Liver (tissue), 9 donors: ENCODE results near the gene FUOM. TPM values are rescaled to one million over a fixed set of nuclear protein-coding genes. Genes with fewer than 3 reads are reported as not detected.

Source experiments
- DNase-seq: peaks from one replicate; pipeline ENCODE4 v3.0.0-alpha.2; 2017; ENCODE audit warnings: low spot score
- H3K27ac ChIP-seq, 2 donors: one replicate each; pipeline ENCODE4 v1.7.0; 2013; ENCODE audit warnings: inconsistent platforms in 2 of 2, low read length in 2 of 2, control low read depth in 1 of 2, low read depth in 1 of 2, mild to moderate bottlenecking in 1 of 2
- H3K27me3 ChIP-seq, 4 donors: one replicate each; pipeline versions ENCODE4 v1.6.1 to v1.7.0; 2013; ENCODE audit warnings: low read length in 3 of 4, inconsistent platforms in 1 of 4, mild to moderate bottlenecking in 1 of 4, moderate library complexity in 1 of 4; ENCODE audit not compliant: control insufficient read depth in 4 of 4, insufficient read depth in 4 of 4
- H3K36me3 ChIP-seq, 4 donors: one replicate each; pipeline versions ENCODE4 v1.6.1 to v1.7.0; 2013; ENCODE audit warnings: low read length in 3 of 4, mild to moderate bottlenecking in 3 of 4, low read depth in 1 of 4, moderate library complexity in 1 of 4; ENCODE audit not compliant: control insufficient read depth in 4 of 4, insufficient read depth in 3 of 4
- H3K4me1 ChIP-seq, 4 donors: one replicate each; pipeline versions ENCODE4 v1.6.1 to v1.7.0; 2013; ENCODE audit warnings: low read length in 3 of 4, mild to moderate bottlenecking in 3 of 4, moderate library complexity in 1 of 4; ENCODE audit not compliant: control insufficient read depth in 4 of 4, insufficient read depth in 4 of 4
- H3K4me3 ChIP-seq, 3 donors: one replicate each; pipeline versions ENCODE4 v1.6.1 to v1.7.0; 2013; ENCODE audit warnings: low read length in 3 of 3, control low read depth in 1 of 3, low read depth in 1 of 3, mild to moderate bottlenecking in 1 of 3
- H3K9ac ChIP-seq, 2 donors: one replicate each; pipeline ENCODE4 v1.7.0; 2013; ENCODE audit warnings: low read length in 2 of 2, mild to moderate bottlenecking in 2 of 2, moderate library complexity in 2 of 2, control low read depth in 1 of 2, low read depth in 1 of 2
- H3K9me3 ChIP-seq, 4 donors: one replicate each; pipeline versions ENCODE4 v1.6.1 to v1.7.0; 2013; ENCODE audit warnings: low read length in 3 of 4; ENCODE audit not compliant: control insufficient read depth in 4 of 4
- CTCF ChIP-seq: fragments of 150-350 bp; IDR thresholded peaks from 2 replicates; pipeline ENCODE4 v1.5.1; 2017; ENCODE audit warnings: improper control_type of control experiment, low read depth, low read length; ENCODE audit not compliant: missing input control
- EGR1 ChIP-seq, 2 donors: IDR thresholded peaks; 2 replicates each; pipeline ENCODE4 v1.6.1; 2016 to 2018; ENCODE audit warnings: antibody characterized with exemption in 2 of 2, low read depth in 2 of 2
- FOXA2 ChIP-seq: IDR thresholded peaks from 2 replicates; pipeline ENCODE4 v1.6.1; 2016; ENCODE audit warnings: antibody characterized with exemption
- GABPA ChIP-seq, 2 donors: IDR thresholded peaks in 1 of 2; conservative IDR thresholded peaks in 1 of 2; 2 replicates each; pipeline ENCODE4 v1.6.1; 2016; ENCODE audit warnings: antibody characterized with exemption in 2 of 2, mild to moderate bottlenecking in 1 of 2, moderate library complexity in 1 of 2
- HNF4A ChIP-seq, 2 donors: conservative IDR thresholded peaks; 2 replicates each; pipeline ENCODE4 v1.6.1; 2016; ENCODE audit warnings: antibody characterized with exemption in 2 of 2, mild to moderate bottlenecking in 2 of 2
- HNF4G ChIP-seq: IDR thresholded peaks from 2 replicates; pipeline ENCODE4 v1.6.1; 2016; ENCODE audit warnings: antibody characterized with exemption
- JUND ChIP-seq, 2 donors: IDR thresholded peaks; 2 replicates each; pipeline ENCODE4 v1.6.1; 2016; ENCODE audit warnings: antibody characterized with exemption in 2 of 2
- RAD21 ChIP-seq, 2 donors: IDR thresholded peaks; 2 replicates each; pipeline ENCODE4 v1.6.1; 2016; ENCODE audit warnings: antibody characterized with exemption in 2 of 2, mild to moderate bottlenecking in 2 of 2
- RXRA ChIP-seq, 2 donors: IDR thresholded peaks; 2 replicates each; pipeline ENCODE4 v1.6.1; 2017 to 2018; ENCODE audit warnings: antibody characterized with exemption in 2 of 2, mild to moderate bottlenecking in 1 of 2
- YY1 ChIP-seq: IDR thresholded peaks from 2 replicates; pipeline ENCODE4 v1.6.1; 2016; ENCODE audit warnings: antibody characterized with exemption, mild to moderate bottlenecking
- ZBTB33 ChIP-seq: IDR thresholded peaks from 2 replicates; pipeline ENCODE4 v1.6.1; 2016; ENCODE audit warnings: antibody characterized with exemption
- WGBS: extraction: QIAGEN DNeasy Blood & Tissue Kit; methylation state at CpG from one replicate; pipeline ENCODE4 v1.1.7; 2013; 5-methylcytosine and 5-hydroxymethylcytosine counted together
- polyA plus RNA-seq, 2 donors: library from polyadenylated mRNA; stranded (reverse) in 1 of 2; unstranded in 1 of 2; fragments of 200-250 nt in 1 of 2; fragments of >200 nt in 1 of 2; fragmentation: Nextera tagmentation in 1 of 2; extraction: Ambion mirVana in 1 of 2; gene quantifications; one replicate each; pipeline versions ENCODE4 v1.2.1 to v1.2.3, GENCODE V29; 2013 to 2015
- total RNA-seq, 2 donors: library from RNA; depleted of rRNA; stranded (reverse); fragments of >200 nt; gene quantifications; one replicate each; pipeline ENCODE4 v1.2.3, GENCODE V29; 2014
- TF ChIP-seq, protein P1 (sequence below): IDR thresholded peaks from 2 replicates; pipeline ENCODE4 v1.6.1; 2016; ENCODE audit warnings: antibody characterized with exemption
- TF ChIP-seq, protein P2 (sequence below): IDR thresholded peaks from 2 replicates; pipeline ENCODE4 v1.6.1; 2016; ENCODE audit warnings: antibody characterized with exemption, mild to moderate bottlenecking
- donor health status: healthy.
- donor health status: healthy.
- donor health status: healthy.
- donor health status: healthy.
- donor health status: healthy.

FUOM gene
- total and polyA plus RNA-seq, 4 donors, result 24.3 to 194 (median 96.0) TPM

DNA sequence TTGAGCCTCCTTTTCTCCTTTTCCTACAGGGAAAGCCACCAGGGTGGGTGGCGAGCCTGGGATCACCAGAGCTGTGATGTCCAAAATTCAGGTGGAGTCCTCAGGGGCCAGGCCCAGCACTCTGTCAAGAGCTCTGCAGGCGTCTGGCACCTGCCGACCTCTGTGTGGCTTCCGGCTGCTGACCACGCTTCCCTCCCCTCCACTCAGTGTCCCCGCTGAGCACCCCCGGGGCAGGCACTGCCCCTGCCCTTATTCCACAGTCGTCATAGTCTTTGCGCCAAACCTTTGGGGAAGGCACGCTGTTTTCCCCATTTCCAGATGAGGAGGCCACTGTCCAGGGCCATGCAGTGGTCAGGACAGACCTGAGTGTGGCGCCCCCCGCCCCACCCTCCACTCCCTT is 43.7 kb upstream of the FUOM start:
- TF ChIP-seq CTCF, result no peak
- no peak for TF ChIP-seq JUND (IDR thresholded peaks at IDR 0.05)
- TF ChIP-seq EGR1 (IDR thresholded peaks at IDR 0.05; ENCODE audit: low read depth in 2 of 2), result no peak
- TF ChIP-seq HNF4A (conservative IDR thresholded peaks at IDR 0.05), result no peak
- no peak for TF ChIP-seq YY1
- no peak for TF ChIP-seq GABPA (IDR thresholded peaks at IDR 0.05 in 1 of 2, conservative IDR thresholded peaks at IDR 0.05 in 1 of 2)
- 97% methylated on average over 12 of the region's 12 CpGs for WGBS
- Histone ChIP-seq H3K9me3 (no peaks in the 10 kb centered on the region), H3K27ac (no peak overlapping the region), H3K36me3 (peaks cover 6 to 45% (median 26%) of the 10 kb centered on the region in 4 donors), H3K27me3 (no peaks in the 10 kb centered on the region), H3K4me3 (no peak overlapping the region), H3K4me1 (no peaks in the 10 kb centered on the region), H3K9ac (no peak overlapping the region)
- DNase-seq, result no peak

GRCh38 chr10:133400624-133401424 is 43.0 kb upstream of the FUOM start:
- Histone ChIP-seq H3K9me3 (no peaks in the 10 kb centered on the region), H3K9ac (no peak overlapping the region), H3K4me3 (no peak overlapping the region), H3K27me3 (no peaks in the 10 kb centered on the region), H3K4me1 (no peaks in the 10 kb centered on the region), H3K27ac (no peak overlapping the region), H3K36me3 (peaks cover 9 to 47% (median 29%) of the 10 kb centered on the region in 4 donors)
- TF ChIP-seq ZBTB33 (no peak), FOXA2 (no peak), HNF4G (no peak), RAD21 (IDR thresholded peaks at IDR 0.05) (no peak), GABPA (IDR thresholded peaks at IDR 0.05 in 1 of 2, conservative IDR thresholded peaks at IDR 0.05 in 1 of 2) (no peak), JUND (IDR thresholded peaks at IDR 0.05) (no peak), YY1 (no peak), RXRA (IDR thresholded peaks at IDR 0.05) (no peak), EGR1 (IDR thresholded peaks at IDR 0.05; ENCODE audit: low read depth in 2 of 2) (no peak)
- TF ChIP-seq, protein P1, sequence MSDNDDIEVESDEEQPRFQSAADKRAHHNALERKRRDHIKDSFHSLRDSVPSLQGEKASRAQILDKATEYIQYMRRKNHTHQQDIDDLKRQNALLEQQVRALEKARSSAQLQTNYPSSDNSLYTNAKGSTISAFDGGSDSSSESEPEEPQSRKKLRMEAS, result no peak
- TF ChIP-seq, protein P2, sequence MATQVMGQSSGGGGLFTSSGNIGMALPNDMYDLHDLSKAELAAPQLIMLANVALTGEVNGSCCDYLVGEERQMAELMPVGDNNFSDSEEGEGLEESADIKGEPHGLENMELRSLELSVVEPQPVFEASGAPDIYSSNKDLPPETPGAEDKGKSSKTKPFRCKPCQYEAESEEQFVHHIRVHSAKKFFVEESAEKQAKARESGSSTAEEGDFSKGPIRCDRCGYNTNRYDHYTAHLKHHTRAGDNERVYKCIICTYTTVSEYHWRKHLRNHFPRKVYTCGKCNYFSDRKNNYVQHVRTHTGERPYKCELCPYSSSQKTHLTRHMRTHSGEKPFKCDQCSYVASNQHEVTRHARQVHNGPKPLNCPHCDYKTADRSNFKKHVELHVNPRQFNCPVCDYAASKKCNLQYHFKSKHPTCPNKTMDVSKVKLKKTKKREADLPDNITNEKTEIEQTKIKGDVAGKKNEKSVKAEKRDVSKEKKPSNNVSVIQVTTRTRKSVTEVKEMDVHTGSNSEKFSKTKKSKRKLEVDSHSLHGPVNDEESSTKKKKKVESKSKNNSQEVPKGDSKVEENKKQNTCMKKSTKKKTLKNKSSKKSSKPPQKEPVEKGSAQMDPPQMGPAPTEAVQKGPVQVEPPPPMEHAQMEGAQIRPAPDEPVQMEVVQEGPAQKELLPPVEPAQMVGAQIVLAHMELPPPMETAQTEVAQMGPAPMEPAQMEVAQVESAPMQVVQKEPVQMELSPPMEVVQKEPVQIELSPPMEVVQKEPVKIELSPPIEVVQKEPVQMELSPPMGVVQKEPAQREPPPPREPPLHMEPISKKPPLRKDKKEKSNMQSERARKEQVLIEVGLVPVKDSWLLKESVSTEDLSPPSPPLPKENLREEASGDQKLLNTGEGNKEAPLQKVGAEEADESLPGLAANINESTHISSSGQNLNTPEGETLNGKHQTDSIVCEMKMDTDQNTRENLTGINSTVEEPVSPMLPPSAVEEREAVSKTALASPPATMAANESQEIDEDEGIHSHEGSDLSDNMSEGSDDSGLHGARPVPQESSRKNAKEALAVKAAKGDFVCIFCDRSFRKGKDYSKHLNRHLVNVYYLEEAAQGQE, result no peak
- DNase-seq, result no peak
- 84% methylated on average over 10 of the region's 10 CpGs for WGBS
